ACC112 (cell line): Measurements from ENCODE around the gene FRS2.

Source experiments
- H2AFZ ChIP-seq: fragments of 200-600 bp; sonication (generic); one replicate; pipeline ENCODE4 v1.6.0; 2017; ENCODE audit warnings: antibody characterized with exemption, low read length; ENCODE audit not compliant: unreplicated experiment
- H3K27ac ChIP-seq: fragments of 200-600 bp; sonication (generic); 2 replicates; pipeline ENCODE4 v1.5.1; 2014; ENCODE audit warnings: low read depth, mild to moderate bottlenecking, antibody characterized with exemption, low read length, moderate library complexity
- H3K27me3 ChIP-seq: fragments of 200-600 bp; sonication (generic); 2 replicates; pipeline ENCODE4 v1.6.1; 2014; ENCODE audit warnings: mild to moderate bottlenecking, antibody characterized with exemption, low read length, moderate library complexity, mixed read lengths; ENCODE audit not compliant: insufficient read depth
- H3K36me3 ChIP-seq: fragments of 200-600 bp; sonication (generic); 2 replicates; pipeline ENCODE4 v1.6.1; 2016; ENCODE audit warnings: mild to moderate bottlenecking, antibody characterized with exemption, low read length, moderate library complexity, mixed read lengths; ENCODE audit not compliant: insufficient read depth
- H3K4me1 ChIP-seq: fragments of 200-600 bp; sonication (generic); one replicate; pipeline ENCODE4 v1.6.1; 2016; ENCODE audit warnings: low read length, mixed read lengths; ENCODE audit not compliant: insufficient read depth, unreplicated experiment, control insufficient read depth
- H3K4me3 ChIP-seq: fragments of 200-600 bp; sonication (generic); 2 replicates; pipeline ENCODE4 v1.5.1; 2014; ENCODE audit warnings: mild to moderate bottlenecking, low read depth, low read length
- H3K79me2 ChIP-seq: fragments of 200-600 bp; sonication (generic); one replicate; pipeline ENCODE4 v1.6.0; 2016; ENCODE audit warnings: low read length; ENCODE audit not compliant: control insufficient read depth, unreplicated experiment, insufficient read depth

FRS2 gene

GRCh38 chr12:69470189-69471075 is at the start of gene FRS2:
FRS2 (plus strand) TSS chr12:69470388; CDS start chr12:69569031, 98,643 bp downstream.
- Histone ChIP-seq H3K4me1 (peaks cover 58% of the 10 kb centered on the region), H3K79me2 (peaks cover 53% of the 10 kb centered on the region), H3K36me3 (no peaks in the 10 kb centered on the region), H3K27ac (peak within 1 kb of the TSS; percentile 85), H3K27me3 (no peaks in the 10 kb centered on the region), H3K4me3 (peak within 1 kb of the TSS; percentile 96), H2AFZ (peak within 1 kb of the TSS; percentile 97)

- Histone ChIP-seq H3K4me3 (no peak overlapping the region), H3K27ac (no peak overlapping the region), H3K36me3 (no peaks in the 10 kb centered on the region), H3K79me2 (no peaks in the 10 kb centered on the region), H2AFZ (no peak overlapping the region), H3K27me3 (no peaks in the 10 kb centered on the region), H3K4me1 (no peaks in the 10 kb centered on the region)
These were observed 48.6 kb upstream of the FRS2 start for GRCh38 chr12:69421548-69421947.

- Histone ChIP-seq H3K4me3 (no peak overlapping the region), H3K27ac (no peak overlapping the region), H3K79me2 (no peaks in the 10 kb centered on the region), H3K36me3 (no peaks in the 10 kb centered on the region), H3K4me1 (no peaks in the 10 kb centered on the region), H2AFZ (no peak overlapping the region), H3K27me3 (no peaks in the 10 kb centered on the region)
These were observed 46.9 kb upstream of the FRS2 start for GRCh38 chr12:69423037-69423905.

- Histone ChIP-seq H3K4me3 (no peak overlapping the region), H3K27me3 (no peaks in the 10 kb centered on the region), H3K4me1 (no peaks in the 10 kb centered on the region), H3K27ac (no peak overlapping the region), H2AFZ (no peak overlapping the region), H3K36me3 (no peaks in the 10 kb centered on the region), H3K79me2 (no peaks in the 10 kb centered on the region)
These were observed 44.8 kb upstream of the FRS2 start for GRCh38 chr12:69425417-69425816.

GRCh38 chr12:69428351-69429073 is 41.7 kb upstream of the FRS2 start:
- no peak overlapping the region for H2AFZ ChIP-seq

GRCh38 chr12:69430942-69431590 is 39.1 kb upstream of the FRS2 start:
- H2AFZ ChIP-seq, result no peak overlapping the region
- no peak overlapping the region for H3K27ac ChIP-seq
- H3K36me3 ChIP-seq, result no peaks in the 10 kb centered on the region
- no peaks in the 10 kb centered on the region for H3K79me2 ChIP-seq
- no peak overlapping the region for H3K4me3 ChIP-seq
- H3K4me1 ChIP-seq, result peaks cover 2% of the 10 kb centered on the region
- H3K27me3 ChIP-seq, result no peaks in the 10 kb centered on the region

More at GRCh38 chr12:69428351-69429073, 41.7 kb upstream of the FRS2 start:
- H3K27ac ChIP-seq, result no peak overlapping the region
- no peaks in the 10 kb centered on the region for H3K36me3 ChIP-seq
- no peak overlapping the region for H3K4me3 ChIP-seq
- no peaks in the 10 kb centered on the region for H3K79me2 ChIP-seq
- no peaks in the 10 kb centered on the region for H3K4me1 ChIP-seq
- no peaks in the 10 kb centered on the region for H3K27me3 ChIP-seq

- no peak overlapping the region for H2AFZ ChIP-seq
- peaks cover 2% of the 10 kb centered on the region for H3K4me1 ChIP-seq
- H3K27me3 ChIP-seq, result no peaks in the 10 kb centered on the region
- H3K27ac ChIP-seq, result no peak overlapping the region
- H3K36me3 ChIP-seq, result no peaks in the 10 kb centered on the region
- no peak overlapping the region for H3K4me3 ChIP-seq
- no peaks in the 10 kb centered on the region for H3K79me2 ChIP-seq
These were observed 38.5 kb upstream of the FRS2 start for GRCh38 chr12:69431591-69432222.

GRCh38 chr12:69433653-69434052 is 36.5 kb upstream of the FRS2 start:
- no peak overlapping the region for H3K4me3 ChIP-seq
- no peaks in the 10 kb centered on the region for H3K79me2 ChIP-seq
- H2AFZ ChIP-seq, result no peak overlapping the region
- H3K27ac ChIP-seq, result no peak overlapping the region
- peaks cover 2% of the 10 kb centered on the region for H3K4me1 ChIP-seq
- no peaks in the 10 kb centered on the region for H3K27me3 ChIP-seq
- H3K36me3 ChIP-seq, result no peaks in the 10 kb centered on the region

- Histone ChIP-seq H3K27ac (no peak overlapping the region), H2AFZ (no peak overlapping the region), H3K36me3 (no peaks in the 10 kb centered on the region), H3K4me1 (peaks cover 2% of the 10 kb centered on the region), H3K79me2 (no peaks in the 10 kb centered on the region), H3K27me3 (no peaks in the 10 kb centered on the region), H3K4me3 (no peak overlapping the region)
These were observed 34.5 kb upstream of the FRS2 start for GRCh38 chr12:69435644-69436043.
